ENCODE data around the gene NCOA7.

NCOA7 gene

GRCh38 chr6:125834348-125834747 lies 43.6 kb downstream of the NCOA7 start:
- no peak for TF ChIP-seq CTCF (IDR thresholded peaks at IDR 0.05; ENCODE audit: control extremely low read depth, extremely low read depth, low read depth, missing control alignments)
- CTCF ChIA-PET: interaction anchor here (0.9 to 3.8 kb wide), 9 partner anchors 9 to 140 kb away, joined by 3 to 15 read pairs (median 6); partner anchors contain the start of gene HINT3
- POLR2A ChIA-PET: interaction anchor here (0.8 kb wide), 1 partner anchor 43 kb away, joined by 3 read pairs; no protein-coding TSS in a partner anchor
- DNase-seq (ENCODE audit: extremely low spot score): no peak

GRCh38 chr6:125835221-125835744 lies 44.5 kb downstream of the NCOA7 start:
- CTCF ChIA-PET: interaction anchor here (0.6 to 3.8 kb wide), 9 partner anchors 8 to 139 kb away, joined by 3 to 15 read pairs (median 5); partner anchors contain the start of genes HINT3 and NCOA7
- TF ChIP-seq CTCF (IDR thresholded peaks at IDR 0.05; ENCODE audit: control extremely low read depth, extremely low read depth, low read depth, missing control alignments): no peak
- no peak for DNase-seq (ENCODE audit: extremely low spot score)
- POLR2A ChIA-PET: interaction anchor here (0.8 kb wide), 1 partner anchor 44 kb away, joined by 3 read pairs; no protein-coding TSS in a partner anchor

DNA sequence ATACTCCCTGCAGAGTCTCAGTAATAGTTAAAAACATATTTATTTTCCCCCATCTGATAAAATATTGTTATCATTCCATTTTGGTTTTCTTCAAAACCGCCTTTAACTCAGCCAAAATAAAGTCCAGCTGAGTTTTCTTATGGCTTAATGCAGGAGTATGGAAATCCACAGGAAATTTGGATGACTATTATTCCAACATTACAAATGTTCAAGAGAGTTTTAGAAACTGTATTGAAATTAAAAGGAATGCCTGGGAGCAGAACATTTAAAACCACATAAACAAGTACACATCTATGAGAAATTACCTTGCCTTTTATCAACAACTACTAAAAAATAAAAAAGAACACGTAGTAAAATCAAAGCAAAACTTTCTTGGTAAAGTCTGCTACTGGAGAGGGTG lies 45.7 kb downstream of the NCOA7 start:
- POLR2A ChIA-PET: no interaction called here
- no peak for DNase-seq (ENCODE audit: extremely low spot score)
- CTCF ChIA-PET: interaction anchor here (1.0 kb wide), 1 partner anchor 16 kb away, joined by 3 read pairs; no protein-coding TSS in a partner anchor
- no peak for TF ChIP-seq CTCF (IDR thresholded peaks at IDR 0.05; ENCODE audit: control extremely low read depth, extremely low read depth, low read depth, missing control alignments)

DNA sequence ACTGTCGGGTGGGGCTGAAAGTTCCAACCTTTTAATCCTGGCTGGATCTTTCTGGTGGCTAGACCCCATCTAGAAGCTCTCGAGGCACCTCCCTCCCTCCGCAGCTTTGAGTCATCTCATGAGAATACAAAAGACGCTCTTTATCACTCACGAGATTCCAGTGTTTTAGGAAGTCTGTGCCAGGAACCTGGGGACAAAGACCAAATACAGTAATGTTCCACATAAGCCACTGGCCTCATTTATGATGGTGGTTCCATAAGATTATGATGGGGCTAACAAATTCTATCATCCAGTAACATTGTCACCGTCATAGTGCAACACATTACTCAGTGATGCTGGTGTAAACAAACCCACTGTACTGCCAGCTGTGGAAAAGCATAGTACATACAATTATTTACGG lies 48.7 kb downstream of the NCOA7 start:
- no peak for TF ChIP-seq CTCF (IDR thresholded peaks at IDR 0.05; ENCODE audit: control extremely low read depth, extremely low read depth, low read depth, missing control alignments)
- DNase-seq (ENCODE audit: extremely low spot score): no peak
- CTCF ChIA-PET: interaction anchor here (0.6 to 2.4 kb wide), 11 partner anchors 10 to 529 kb away, joined by 3 to 10 read pairs (median 5); partner anchors contain the start of genes HINT3 and NCOA7
- POLR2A ChIA-PET: no interaction called here

DNA sequence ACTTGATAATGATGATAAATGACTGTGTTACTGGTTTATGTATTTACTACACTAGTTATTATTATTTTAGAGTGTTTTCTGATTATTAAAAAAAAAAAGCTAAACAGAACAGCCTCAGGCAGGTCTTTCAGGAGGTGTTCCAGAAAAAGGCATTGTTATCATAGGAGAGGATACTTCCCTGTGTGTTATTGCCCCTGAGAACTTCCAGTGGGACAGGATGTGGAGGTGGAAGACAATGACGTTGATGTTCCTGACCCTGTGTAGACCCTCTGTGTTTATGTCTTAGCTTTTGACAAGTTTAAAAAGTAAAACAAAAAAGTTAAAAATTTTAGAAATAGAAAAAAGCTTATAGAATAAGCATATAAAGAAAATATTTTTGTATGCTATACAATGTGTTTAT lies 49.1 kb downstream of the NCOA7 start:
- no peak for TF ChIP-seq CTCF (IDR thresholded peaks at IDR 0.05; ENCODE audit: control extremely low read depth, extremely low read depth, low read depth, missing control alignments)
- ChIA-PET CTCF (interaction anchor here (0.6 to 2.4 kb wide), 12 partner anchors 9 to 529 kb away, joined by 3 to 10 read pairs (median 4); partner anchors contain the start of genes HINT3 and NCOA7), POLR2A (no interaction called here)
- no peak for DNase-seq (ENCODE audit: extremely low spot score)

DNA sequence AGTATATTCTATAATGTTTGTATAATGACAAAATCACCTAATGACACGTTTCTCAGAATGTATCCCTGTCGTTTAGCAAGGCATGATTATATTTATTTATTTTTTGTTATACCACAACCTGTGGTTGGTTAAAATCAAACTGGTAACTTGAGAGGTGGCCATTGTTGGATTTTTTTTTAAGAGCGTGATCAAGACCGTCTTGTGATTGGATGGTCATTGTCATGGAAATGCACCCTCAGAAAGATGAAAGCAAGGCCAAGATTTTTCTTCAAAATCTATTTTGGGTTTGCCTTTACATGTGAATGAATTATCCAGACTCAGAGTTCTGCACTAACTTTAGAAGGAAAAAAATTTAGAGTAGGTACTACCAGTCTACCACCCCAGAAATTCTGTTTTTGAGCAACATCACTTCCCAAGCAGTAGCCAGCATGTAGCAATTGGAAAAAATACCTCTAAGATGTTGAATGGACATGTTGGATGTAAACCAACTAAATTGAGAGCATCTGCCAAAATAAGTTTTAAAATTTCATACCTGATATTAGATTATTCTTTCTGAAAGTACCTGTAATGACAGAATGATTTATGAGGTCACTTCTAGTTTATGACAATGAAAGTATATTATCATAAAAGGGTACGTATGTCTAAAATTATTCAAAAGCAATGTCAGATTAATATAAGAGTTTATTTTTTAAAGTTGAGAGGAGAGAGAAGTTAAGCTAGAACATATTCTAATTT lies 50.8 kb downstream of the NCOA7 start:
- no peak for DNase-seq (ENCODE audit: extremely low spot score)
- ChIA-PET CTCF (no interaction called here), POLR2A (no interaction called here)
- no peak for TF ChIP-seq CTCF (IDR thresholded peaks at IDR 0.05; ENCODE audit: control extremely low read depth, extremely low read depth, low read depth, missing control alignments)
